Stimulated activated CD4-positive, alpha-beta T cell treated with anti-CD3 and anti-CD28 coated beads, TNF-alpha, amount 100 ng/mL, for 1 hour (primary cell): ENCODE measurements around the gene BLVRB.
"Not testable (repeated sequence)": the region's sequence is repeated elsewhere in the genome, so short reads cannot be mapped to it uniquely, and the experiment has no call there.

Experiments used
- DNase-seq, 3 donors: peaks; one replicate each; pipeline ENCODE4 v3.0.0-alpha.2; 2020; ENCODE audit warnings: low read depth in 3 of 3, low spot score in 1 of 3

BLVRB gene

GRCh38 chr19:40465557-40466218 lies at the start of gene BLVRB:
Gene BLVRB (minus strand): TSS chr19:40465745. CDS start chr19:40465688, 57 bp downstream.
- peak; percentile 98 to 100 (median 99) for DNase-seq

DNA sequence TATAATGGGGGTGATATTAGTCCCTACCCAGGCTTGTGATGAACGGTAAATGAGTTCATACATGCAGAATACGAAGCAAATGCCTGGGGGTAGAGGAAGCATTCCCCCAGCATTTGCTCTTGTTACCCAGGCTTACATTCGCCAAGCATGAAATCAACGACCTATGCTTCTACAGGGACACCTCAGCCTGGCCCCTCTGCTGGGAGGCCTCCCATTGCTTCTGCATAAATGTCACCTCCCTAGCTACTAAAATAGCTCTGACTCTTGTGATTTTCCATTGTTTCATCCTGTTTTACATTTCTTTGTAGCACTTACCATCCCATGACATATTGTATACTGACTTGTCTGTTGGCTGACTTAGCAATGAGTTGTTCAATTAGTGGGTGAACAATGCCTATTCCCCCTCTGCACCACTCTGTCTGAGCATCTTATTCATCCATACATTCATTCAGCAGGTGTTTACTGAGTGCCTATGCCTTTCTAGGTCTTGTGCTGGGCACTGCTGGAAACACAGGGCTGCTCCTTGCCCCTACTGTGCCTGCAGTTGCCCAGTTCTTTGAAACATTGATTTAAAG lies 48.3 kb upstream of the BLVRB start:
- no peak for DNase-seq

GRCh38 chr19:40513345-40513678 lies 47.8 kb upstream of the BLVRB start:
- no peak for DNase-seq

DNA sequence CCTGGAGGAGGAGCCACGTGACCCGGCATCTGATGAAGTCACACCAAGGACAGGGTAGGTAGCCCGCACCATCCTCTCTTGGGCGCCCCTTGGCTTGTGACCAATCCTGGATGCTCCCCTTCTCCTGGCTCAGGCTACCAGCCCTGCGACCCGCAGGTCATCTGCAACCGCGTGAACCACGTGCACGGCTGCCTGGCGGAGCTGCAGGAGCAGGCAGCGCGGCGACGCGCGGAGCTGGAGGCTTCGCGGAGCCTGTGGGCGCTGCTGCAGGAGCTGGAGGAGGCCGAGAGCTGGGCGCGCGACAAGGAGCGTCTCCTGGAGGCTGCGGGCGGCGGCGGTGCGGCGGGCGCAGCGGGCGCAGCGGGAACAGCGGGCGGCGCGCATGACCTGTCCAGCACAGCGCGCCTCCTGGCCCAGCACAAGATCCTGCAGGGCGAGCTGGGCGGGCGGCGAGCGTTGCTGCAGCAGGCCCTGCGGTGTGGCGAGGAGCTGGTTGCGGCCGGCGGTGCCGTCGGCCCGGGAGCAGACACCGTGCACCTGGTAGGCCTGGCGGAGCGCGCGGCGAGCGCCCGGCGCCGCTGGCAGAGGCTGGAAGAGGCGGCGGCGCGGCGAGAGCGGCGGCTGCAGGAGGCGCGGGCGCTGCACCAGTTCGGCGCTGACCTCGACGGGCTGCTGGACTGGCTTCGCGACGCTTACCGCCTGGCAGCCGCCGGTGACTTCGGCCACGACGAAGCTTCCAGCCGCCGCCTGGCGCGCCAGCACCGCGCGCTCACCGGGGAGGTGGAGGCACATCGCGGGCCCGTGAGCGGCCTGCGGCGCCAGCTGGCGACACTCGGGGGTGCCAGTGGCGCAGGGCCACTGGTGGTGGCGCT lies 47.2 kb upstream of the BLVRB start:
- DNase-seq = no peak

DNA sequence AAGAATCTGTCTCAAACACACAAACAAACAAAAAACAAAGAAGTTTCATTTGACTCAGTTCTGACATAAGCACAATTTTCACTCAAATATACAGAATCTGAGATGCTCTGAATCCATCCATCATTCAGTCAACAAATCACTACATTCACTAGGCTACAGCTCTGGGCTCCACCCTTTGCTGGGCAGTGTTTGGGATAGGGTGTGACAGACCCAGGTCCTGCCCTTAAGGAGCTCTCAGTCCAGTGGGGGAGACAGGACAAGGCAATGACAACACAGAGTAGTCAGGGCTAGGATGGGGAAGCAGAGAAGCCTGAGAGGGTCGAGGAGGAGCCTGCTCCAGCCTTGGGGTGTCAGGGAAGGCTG lies 46.5 kb upstream of the BLVRB start:
- DNase-seq = no peak

- DNase-seq = no peak
Measured at GRCh38 chr19:40511487-40511886, 45.9 kb upstream of the BLVRB start.

- DNase-seq = no peak
Measured at GRCh38 chr19:40510526-40511115, 45.1 kb upstream of the BLVRB start.

- DNase-seq = no peak
Measured at GRCh38 chr19:40508739-40509260, 43.3 kb upstream of the BLVRB start.

DNA sequence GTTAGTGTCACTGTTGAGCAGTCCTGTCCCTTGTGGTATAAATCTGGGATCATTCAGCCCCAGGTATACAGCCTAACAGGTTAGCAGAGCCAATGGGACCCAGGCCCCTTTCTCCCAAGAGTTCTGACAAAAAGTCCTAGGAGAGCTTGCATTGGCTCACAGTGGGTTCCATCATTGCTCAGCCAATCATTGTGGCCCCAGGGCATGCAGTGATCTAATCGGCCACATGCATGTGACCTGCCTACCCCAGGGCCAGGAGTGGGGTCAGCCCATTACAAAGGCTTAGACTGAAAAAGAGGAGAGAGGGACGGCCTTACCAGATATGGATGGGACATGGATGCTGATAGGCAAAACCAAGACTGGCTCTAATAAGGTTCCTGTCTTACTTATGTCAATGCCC lies 42.3 kb upstream of the BLVRB start:
- DNase-seq = no peak

DNA sequence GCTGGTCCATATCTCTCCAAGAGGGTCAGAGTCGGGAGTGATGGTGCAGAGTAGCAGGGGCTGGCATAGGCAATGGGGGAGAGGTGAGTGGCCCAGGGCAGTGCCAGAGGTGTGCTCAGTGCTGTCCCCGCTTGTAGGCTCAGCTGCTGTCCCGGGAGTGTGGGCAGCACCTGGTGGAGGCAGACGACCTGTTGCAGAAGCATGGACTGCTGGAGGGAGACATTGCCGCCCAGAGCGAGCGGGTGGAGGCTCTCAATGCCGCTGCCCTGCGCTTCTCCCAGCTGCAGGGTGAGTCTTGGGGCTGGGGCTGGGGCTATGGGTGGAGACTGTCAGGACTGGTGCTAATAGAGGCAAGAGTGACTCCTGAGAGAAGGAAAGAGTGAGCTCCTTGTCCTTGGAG lies 40.6 kb upstream of the BLVRB start:
- DNase-seq = no peak

DNA sequence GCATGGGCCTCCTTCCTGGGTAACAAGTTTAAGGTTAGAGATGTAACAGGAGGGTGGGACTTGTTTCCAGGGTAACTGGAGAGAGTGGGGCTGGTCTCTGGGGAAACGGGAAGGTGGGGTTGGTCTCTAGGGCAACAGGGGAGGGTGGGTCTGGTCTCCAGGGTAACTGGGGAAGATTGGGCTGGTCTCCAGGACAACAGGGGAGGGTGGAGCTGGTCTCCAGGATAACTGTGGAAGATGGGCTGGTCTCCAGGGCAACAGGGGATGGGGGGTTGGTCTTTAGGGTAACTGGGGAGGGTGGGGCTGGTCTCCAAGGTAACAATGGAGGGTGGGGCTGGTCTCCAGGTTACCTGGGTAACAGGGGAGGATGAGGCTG lies 37.8 kb upstream of the BLVRB start:
- DNase-seq = no peak

DNA sequence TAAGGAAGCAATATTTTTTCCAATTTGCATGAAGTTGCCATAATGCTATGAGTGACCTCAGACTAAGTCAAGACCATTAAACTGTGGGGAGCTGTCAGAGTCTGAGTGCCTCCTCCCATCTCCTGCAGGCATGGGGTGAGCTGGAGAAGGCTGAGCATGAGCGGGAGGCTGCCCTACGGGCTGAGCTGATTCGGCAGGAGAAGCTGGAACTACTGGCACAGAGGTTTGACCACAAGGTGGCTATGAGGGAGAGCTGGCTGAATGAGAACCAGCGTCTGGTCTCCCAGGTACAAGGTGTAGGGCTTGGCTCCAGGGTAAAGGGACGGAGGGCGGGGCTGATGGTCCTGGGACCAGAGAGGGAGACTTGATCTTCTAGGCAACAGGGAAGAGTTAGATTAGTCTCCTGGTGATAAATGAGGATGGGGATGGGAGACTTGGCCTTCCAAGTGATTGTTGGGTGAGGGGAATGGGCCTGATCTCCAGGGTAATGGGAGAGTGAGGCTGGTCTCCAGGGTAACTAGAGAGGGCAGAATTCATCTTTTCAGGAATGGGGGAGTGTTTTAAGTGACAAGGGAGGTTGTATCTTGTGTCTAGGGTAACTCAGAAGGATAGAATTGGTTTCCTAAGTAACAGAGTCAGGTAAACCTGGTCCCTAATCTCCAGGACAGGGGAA lies 37.2 kb upstream of the BLVRB start:
- no peak for DNase-seq

- DNase-seq = no peak
Measured at GRCh38 chr19:40502081-40502480, 36.5 kb upstream of the BLVRB start.

DNA sequence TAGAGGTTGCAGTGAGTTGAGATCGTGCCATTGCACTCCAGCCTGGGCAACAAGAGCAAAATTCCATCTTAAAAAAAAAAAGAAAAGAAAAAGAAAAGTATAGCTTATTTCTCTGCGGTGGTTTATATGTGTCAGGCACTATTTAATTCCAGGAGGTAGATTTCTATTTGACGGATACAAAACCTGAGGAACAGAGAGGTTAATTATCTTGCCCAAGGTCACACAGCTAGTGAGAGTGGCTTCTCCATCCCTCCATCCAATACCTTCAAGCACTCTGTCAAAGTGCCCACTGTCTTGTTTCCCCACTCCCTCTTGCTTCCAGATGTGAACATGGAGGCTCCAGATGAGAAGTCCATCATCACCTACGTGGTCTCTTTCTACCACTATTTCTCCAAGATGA lies 36.1 kb upstream of the BLVRB start:
- DNase-seq = no peak

DNA sequence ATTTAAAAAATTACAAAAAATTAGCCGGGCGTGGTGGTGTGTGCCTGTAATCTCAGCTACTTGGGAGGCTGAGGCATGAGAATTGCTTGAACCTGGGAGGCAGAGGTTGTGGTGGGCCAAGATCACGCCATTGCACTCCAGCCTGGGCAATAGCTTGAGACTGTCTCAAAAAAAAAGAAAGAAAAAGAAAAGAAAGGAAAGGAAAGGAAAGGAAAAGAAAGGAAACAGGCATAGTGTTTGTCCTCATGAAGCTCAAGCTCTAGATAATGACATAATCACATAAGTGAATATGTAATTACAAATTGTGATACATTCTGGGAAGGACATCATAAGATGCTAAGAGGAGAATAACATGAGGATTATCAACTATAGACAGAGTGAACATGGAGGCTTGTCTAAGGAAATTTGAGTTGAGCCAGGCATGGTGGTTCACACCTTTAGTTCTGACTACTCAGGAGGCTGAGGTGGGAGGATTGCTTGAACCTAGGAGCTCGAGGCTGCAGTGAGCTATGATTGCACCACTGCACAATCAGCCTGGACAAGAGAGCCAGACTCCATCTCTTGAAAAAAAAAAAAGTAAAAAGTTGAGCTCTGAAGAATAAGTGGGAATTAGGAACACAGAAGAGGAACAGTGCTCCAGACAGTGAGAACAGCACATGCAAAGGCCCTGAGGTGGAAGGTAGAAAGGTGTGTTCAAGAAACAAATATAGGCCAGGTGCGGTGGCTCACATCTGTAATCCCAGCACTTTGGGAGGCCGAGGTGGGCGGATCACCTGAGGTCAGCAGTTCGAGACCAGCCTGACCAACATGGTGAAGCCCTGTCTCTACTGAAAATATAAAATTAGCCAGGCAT lies 35.4 kb upstream of the BLVRB start:
- not testable (repeated sequence) for DNase-seq

DNA sequence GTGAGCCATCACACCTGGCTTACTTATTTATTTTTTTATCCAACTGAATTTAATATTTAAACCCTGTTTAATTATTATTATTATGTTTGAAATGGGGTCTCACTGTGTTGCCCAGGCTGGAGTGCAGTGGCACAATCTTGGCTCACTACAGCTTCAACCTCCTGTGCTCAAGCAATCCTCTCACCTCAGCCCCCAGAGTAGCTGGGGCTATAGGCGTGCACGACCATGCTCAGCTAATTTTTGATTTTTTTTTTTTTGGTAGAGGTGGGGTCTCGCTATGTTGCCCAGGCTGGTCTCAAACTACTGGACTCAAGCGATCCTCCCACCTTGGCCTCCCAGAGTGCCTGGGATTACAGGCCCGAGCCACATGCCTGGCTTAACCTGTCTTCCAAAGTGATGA lies 33.8 kb upstream of the BLVRB start:
- DNase-seq = no peak

DNA sequence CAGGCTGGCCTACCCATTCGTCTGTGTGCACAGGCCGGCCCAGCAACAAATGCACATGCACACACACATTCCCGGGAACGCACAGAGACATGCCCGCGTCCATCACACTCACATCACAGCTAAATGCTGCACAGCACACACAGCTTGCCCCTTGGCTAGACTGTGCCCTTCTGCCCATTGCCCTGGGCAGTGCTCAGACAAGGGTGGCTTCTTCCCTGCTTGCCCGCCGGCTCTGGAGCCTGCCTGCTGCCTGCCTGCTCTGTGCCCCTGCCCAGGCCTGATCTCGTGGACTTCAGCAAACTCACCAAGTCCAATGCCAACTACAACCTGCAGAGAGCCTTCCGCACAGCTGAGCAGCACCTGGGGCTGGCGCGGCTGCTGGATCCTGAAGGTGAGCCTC lies 31.7 kb upstream of the BLVRB start:
- no peak for DNase-seq

DNA sequence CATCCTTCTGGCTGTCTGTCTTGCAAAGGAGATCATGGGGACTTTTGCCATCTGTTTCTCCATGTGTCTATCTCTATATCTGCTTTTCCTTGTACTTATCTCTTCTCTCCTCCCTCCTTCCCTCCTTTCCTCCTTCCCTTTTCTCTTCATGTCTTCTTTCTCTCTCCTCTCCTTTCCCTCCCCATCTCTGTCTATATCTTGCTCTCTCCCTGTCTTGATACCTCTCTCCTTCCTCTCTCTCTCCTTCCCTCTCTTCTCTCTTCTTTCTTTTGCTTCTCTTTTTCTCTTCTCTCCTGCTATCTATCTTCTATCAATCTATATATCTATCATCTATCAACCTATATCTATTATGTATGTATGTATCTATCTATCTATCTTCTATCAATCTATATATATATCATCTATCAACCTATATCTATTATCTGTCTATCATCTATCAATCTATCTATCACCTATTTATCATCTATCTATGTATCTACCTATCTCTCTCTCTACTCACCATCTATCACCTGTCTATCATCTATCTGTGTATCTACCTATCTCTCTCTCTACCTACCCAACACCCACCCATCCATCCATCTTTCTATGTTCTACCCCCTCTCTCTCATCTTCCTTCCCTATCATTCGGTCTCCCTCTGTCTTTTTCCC lies 28.8 kb upstream of the BLVRB start:
- no peak for DNase-seq

DNA sequence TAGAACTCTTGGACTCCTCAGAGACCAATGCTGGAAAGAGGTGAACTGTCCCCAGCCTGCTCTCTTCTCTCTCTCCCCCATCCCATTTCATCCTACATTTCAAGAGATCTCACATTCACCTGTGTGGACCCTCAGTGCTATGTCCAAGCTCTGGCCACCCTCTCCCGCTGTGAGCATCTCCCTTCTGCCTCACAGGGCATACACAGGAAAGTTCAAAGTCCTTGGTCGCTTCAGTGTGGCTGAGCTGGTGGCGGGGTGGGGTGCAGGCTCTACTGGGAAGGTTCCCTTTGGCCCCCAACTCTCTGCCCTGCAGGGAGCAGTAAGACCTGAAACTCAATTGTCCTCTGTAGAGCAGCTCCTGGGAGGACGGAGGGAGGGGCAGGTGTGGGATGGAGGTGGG lies 28.2 kb upstream of the BLVRB start:
- no peak for DNase-seq

- DNase-seq = no peak
Measured at GRCh38 chr19:40492274-40492673, 26.7 kb upstream of the BLVRB start.
